Anterior cingulate cortex (tissue), 58 donors: Measurements from ENCODE around the gene CPEB3.
"Not testable (repeated sequence)": the region's sequence is repeated elsewhere in the genome, so short reads cannot be mapped to it uniquely, and the experiment has no call there.

Experiments used
- DNase-seq, 58 donors: peaks; one replicate each; lab custom pipeline; 2025; lab: John Stamatoyannopoulos, UW

CPEB3 gene

DNA sequence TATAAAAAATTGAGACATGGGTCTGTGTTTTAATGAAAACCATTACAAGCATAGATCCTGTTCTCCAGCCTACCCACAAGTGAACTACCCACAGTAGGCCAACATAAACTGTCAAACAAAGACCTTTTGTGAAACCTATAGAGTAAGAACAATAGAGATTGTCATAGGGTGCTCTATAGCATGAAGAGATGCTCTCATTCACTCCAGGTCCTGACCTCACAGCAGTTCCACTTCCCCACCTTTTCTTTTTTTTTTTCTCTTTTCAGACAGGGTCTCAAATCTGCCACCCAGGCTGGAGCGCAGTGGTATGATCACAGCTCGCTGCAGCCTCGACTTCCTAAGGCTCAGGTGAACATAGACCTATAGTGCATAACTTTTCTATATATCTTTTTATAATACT is 72.3 kb downstream of the CPEB3 start:
- DNase-seq, result no peak

DNA sequence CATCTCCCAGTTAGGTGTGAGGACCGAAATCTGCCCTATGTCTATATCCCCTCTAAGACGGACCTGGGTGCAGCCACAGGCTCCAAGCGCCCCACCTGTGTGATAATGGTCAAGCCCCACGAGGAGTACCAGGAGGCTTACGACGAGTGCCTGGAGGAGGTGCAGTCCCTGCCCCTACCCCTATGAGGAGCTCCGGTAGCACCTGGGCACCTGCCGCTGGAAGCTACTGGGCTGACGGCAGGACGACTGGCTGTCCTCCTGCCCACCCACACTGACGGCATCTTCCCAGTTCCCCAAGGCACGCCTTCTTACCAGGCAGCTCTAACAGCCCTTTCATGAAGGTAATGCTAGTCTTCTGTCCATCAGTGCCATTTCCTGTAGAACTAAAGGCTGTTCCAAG is 74.3 kb downstream of the CPEB3 start:
- not testable (repeated sequence) for DNase-seq

DNA sequence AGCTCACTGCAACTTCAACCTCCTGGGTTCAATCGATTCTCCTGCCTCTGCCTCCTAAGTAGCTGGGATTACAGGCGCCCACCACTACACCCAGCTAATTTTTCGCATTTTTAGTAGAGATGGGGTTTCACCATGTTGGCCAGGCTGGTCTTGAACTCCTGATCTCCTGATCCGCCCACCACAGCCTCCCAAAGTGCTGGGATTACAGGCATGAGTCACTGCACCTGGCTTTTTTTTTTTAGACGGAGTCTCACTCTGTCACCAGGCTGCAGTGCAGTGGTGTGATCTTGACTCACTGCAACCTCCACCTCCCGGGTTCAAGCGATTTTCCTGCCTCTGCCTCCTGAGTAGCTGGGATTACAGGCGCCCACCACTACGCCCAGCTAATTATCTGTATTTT is 75.7 kb downstream of the CPEB3 start:
- not testable (repeated sequence) for DNase-seq

DNA sequence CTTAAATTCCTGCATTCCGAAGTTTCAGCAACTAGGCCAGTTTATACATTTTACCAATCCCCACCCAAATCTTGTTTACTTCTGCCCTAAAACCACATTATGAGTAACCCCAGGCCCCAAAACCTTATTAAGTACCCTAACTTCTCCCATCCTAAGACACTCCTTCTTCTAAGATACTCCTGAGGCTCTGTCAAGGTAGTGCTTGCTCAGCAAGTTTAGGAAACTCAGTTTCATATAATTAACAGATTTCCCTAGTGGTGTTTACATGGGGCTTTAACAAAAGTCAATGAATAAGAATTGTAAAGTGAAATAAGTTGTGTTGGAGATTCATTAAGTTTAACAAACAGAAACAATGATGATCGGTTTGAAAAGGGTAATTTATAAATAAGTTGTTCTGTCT is 77.8 kb downstream of the CPEB3 start:
- DNase-seq, result no peak

DNA sequence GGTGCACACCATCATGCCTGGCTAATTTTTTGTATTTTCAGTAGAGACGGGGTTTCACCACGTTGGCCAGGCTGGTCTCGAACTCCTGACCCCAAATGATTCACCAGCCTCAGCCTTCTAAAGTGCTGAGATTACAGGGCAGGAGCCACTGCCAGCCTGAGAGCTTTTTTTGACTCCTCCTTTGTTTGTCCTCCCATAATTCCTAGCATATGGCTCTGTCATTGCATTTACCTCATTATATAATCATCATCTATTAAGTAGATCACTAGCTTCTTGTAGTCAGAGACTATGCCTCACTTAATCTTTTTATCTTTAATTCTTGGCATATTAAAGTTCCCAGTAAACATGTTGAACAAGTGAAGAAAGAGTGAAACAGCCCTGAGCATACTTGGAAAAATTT is 82.1 kb downstream of the CPEB3 start:
- DNase-seq, result no peak

DNA sequence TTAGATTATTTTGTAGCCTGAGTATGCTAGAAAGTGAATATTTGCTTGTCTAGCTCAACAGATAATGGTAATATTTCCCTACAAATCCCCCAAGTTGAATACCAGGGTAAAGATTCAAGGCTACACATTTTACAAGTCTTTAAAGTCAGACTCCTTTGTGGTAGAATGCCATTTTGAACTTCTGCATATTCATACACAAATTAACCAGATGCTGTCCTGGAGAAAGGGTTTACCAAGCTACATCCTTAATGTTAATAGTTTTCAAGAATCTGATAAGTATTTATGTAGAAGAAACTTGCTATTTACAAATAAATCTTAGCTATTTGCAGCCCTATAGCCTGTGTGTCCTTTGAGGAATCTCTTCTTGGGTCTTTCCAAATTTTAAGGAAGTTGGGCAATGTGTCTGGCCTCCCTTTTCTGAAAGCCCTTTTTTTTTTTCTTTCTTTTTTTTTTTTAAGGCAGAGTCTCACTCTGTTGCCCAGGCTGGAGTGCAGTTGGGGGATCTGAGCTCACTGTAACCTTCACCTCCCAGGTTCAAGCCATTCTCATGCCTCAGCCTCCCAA is 82.6 kb downstream of the CPEB3 start:
- no peak for DNase-seq

DNA sequence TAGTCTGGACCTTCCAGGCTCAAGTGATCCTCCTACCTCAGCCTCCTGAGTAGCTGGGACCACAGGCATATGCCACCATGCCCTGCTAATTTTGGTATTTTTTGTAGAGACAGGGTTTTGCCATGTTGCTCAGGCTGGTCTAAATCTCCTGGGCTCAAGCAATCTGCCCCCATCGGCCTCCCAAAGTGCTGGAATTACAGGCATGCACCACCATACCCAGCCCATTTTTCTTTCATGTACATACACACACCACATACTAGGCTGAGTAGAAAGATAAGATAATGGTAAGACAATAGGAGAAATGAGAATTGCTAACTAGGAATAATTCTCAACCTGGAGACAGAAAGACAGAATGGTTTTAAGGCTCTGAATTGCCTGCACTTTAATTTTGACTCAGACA is 83.8 kb downstream of the CPEB3 start:
- DNase-seq, result no peak

DNA sequence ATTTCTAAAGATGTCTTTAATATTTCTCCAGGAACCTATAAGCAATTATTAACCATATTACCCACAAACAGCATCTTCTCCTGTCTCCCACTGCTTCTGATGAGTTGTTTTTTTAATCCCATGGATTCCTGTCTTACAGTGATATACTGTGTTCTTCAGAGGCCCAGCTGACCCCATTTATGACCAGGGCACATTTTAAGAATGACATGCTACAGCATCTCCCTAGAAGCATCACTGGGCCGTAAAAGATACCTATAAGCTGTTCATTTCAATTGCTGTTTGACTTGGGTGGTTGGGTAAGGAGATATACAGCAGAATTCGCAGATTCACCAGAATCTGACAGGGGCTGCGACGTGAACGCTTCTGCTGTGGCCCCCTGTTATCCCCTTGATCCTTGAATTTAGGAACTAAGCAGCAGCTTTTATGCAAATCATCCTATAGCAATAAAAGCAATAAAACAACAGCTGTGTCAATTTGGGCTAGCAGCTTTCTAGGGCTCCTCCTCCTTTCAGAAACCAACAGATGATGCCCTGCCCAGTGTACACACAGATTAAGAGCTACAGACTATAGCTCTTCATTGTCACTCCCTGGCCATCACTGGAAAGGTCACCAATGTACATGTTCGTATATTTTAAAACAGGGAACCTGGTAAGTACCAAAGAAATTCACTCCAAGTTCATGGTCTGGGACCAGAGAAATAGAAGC is 86.8 kb downstream of the CPEB3 start:
- no peak for DNase-seq

DNA sequence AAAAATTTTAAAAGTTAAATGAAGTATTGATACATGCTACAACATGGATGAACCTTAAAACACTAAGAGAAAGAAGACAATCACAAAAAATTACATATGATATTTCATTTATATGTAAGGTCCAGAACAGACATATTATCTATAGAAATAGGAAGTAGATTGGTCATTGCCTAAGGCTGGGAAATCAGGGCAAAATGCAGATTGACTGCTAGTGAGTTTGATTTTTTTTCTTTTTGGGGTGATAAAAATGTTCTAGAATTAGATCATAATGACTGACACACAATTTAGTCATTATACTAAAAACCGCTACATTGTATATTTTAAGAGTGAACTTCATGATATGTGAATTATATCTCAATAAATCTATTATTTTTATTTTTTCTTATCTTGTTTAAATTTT is 88.3 kb downstream of the CPEB3 start:
- DNase-seq, result no peak

DNA sequence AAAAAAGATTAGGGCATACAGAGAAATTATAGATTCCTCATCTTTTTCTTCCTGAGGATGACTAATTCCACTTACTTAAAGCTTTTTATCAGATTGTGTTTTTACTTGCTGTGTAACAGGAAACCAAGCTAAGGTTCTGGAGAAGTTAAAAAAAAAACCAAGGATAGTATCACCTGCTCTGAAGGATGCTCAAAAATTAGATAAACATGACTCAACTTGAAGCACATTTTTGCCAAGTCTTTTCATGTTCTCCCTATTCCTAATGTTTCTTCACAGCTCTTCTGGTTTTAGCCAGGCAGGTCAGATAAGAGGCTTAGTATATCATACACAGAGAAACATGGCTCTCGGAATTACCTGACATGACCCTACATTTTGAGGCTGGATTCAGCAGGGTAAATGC is 90.3 kb downstream of the CPEB3 start:
- DNase-seq, result no peak

DNA sequence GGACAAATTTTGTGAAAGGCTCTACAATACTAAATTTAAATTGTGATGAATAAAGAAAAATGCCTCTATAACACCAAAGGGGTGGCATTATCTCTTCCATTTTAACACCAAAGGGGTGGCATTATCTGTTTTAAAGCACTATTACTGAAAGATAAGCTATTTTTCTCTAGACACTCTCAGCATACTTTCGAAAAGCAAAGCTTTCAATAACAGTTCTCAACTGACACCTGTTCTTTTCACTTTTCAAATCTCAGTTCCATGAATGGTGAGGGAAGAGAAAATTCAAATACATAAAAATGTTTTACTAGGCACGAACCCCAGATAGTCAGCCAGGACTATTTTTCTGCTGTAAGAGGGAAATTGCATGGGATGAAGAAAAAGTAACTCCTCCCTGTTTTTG is 103.8 kb downstream of the CPEB3 start:
- DNase-seq, result no peak

DNA sequence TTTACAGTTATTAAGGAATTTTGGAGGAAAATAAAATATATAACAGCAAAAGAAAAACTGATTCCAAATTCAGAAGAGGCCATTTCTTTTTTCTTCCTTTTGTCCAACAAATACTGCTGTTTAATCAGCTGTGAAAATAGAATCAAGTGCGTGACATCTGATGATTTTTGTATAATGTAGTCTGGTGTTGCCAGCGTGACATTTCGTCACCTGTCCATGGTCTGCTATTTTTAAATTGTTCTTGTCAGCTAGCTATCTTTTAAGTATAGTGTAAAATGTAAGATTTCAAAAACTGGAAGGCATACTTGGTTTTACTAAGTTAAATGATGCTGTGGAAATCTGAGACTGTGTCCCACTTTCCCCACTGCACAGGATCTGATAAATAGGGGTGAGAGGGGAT is 105.9 kb downstream of the CPEB3 start:
- no peak for DNase-seq

DNA sequence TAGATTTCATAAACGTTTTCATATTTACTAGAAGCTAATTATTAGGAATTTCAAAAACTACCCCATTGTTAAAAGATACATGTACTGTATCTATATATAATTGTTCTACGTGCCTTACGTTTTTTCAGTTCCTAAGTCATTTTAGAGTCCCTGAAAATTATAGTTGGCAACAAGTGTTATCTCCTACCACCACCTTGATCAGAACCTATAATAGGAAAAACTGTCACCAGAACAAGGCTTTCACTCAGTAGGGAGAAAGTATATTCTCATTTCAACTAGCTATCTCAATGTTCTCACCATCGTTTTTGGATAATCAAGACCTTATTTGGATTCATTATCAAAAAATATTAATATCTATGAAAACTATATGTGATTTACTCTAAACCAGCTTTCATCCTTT is 107.7 kb downstream of the CPEB3 start:
- no peak for DNase-seq

DNA sequence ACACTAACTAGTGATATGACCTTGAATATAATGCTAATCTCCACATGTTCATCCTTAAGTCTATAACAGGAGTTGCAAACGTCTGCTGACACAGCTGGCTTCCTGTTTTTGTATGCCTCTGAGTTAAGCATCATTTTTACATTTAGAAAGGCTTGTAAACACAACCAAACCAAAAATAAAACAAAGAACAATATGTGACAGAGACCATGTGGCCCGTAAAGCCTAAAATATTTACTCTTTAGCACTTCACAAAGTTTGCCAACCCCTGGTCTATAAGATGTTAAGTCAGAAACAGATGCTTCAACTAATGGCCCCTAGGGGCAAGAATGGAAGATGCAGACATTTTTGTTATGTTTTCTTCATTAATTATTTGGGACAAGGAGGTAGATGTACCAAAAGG is 109.3 kb downstream of the CPEB3 start:
- DNase-seq, result no peak

DNA sequence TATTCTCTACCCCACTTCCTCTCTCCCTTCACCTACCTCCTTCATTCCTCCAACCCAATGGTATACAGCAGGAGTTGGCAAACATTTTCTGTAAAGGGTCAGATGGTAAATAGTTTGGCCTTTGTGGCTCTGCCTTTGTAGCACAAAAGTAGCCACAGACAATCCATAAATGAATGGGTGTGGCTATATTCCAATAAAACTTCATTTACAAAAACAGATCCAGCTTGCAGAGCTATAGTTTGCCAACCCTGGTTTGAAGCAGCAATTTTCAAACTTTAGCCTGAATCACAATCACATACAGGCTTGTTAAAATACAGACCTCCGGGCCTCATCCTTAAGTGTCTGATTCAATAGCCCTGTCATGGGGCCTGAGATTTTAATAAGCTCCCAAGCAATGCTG is 110.5 kb downstream of the CPEB3 start:
- DNase-seq, result no peak

DNA sequence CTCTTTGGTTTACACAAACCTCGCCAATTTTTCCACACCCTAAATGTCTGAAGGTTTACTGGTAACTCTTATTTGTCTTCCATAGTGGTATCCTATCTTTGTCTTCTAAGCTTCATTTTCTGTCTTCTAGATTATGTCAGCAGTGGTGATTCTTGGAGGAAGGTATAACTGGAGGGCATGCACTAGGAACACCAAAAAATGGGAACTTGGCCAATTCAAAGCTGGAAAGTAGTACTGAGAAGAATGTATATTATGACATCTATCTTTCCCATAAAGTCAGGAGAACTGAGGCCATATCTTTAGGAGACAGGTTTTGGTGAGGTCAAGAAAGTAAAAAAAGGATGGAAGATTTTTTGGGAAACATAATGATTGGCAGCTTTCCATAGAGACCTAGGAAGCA is 113.3 kb downstream of the CPEB3 start:
- DNase-seq, result no peak

DNA sequence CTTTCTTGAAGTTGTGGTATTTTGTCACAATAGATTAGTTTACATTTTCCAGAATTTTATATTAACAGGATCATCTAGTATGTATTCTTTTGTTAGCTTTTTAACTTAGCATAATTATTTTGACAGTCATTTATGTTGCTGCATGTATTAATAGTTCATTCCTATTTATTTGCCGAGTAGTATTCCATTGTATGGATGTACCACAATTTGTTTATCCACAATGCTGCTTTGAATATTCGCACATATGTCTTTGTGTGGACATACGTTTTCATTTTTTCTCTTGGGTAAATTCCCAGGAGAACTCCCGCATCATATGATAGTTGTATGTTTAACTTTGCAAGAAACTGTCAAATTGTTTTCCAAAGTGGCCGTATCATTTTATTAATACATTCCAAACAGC is 115.7 kb downstream of the CPEB3 start:
- DNase-seq, result no peak

DNA sequence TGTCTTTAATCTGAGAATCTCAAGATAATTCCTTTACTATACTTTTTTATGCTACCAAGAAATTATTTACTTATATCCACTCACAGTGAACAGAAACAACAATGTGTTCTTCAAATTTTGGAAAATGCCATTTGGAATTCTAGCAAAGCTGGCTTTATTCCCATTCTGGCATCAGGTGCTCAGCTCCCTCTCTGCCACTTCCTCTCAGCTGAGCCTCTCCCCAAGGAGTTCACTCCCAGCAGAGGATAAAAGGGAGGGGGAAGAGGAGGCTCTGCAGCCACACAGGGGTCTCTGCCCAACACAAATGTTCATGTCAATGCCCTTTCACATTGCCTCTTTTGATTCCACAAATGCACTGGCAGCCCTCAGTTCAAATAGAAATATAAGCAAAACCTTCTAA is 116.9 kb downstream of the CPEB3 start:
- DNase-seq, result no peak

DNA sequence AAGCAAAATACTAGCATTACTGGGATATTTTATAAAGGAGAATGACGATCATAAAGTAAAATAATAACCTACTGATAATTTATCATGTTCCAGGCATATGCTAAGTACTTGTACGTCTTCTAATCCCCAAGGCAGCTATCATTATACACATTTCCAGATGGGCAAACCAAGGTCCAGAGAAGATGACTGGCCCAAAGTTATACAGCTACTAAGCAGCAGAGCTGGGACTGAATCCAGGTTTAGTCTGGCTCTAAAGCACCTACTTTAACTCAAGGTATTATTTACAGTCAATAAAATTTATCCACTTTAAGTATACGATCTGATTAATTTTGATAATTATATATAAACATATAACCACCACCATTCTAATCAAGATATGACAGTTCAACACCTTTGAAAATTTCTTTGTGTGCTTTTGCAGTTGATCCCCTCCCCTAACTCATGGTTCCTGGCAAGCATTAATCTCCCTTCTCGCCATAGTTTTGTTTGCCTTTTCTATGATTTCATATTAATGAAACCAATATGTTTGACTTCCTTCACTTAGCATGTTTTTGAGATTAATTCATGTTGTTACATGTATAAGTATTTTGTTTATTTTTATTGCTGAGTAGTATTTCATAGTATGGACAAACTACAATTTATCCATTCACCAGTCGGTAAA is 126.7 kb downstream of the CPEB3 start:
- no peak for DNase-seq

DNA sequence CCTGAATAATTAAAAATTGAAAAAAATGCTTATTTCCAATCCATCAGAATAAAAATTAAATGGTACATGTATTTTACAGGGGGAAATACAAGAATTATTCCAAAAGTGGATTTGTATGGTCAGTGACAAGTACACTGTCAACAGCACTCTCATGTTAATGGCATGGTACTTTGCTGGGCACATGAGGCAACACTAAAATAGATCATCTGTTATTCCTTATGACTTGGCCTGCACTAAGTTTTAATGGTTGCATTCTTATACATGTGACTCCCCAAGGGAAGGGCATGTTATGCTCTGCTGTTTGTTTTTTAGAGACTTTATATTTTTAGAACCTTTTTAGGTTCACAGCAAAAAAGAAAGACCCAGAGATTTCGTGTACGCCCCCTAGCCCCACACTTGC is 128.3 kb downstream of the CPEB3 start:
- no peak for DNase-seq

DNA sequence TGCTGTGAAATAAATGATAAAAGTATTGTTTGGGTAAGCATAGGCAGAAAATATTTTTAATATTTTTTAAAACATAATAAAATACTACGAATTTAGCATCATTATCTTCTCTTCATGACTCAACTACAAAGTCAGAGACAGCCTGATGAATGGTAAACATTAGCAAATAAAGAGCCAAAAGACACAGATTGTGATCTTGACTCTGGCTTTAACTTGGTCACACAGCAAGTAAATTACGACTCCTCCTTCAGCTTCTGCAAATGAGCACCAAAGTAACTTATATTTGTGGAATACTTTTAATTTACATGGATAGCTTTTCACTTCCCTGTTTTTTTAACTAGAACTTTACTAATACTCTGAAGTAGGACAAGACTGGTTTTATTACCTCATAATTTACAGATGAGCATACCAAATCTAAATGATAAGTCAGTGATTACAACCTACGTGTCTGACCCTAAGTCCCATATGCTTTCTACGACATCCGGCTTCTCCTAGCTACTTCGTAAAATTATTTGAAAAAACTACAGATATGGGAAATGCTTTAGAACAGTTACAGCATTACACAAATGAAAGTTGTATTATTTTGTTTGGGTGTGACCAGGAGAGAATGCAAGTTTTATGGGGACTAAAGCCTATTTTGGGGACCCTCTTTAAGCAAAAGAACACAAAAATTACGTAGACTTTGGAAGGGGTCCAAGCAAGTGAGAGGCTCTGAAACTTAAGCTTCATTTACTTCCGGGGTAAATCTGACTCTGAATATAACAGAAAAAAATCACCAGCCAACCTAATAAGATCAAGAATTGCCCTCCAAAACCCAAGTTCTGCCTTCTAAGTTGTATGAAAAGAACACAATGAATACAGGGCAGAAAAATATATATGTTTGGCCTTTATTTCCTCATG is 133.8 kb downstream of the CPEB3 start:
- DNase-seq, result no peak
